Choroid plexus epithelial cell (primary cell): Measurements from ENCODE around the gene CCNYL1.

Experiments
- DNase-seq: peaks from one replicate; pipeline ENCODE4 v3.0.0-alpha.2; 2010; ENCODE audit warnings: low read depth
- H3K4me3 ChIP-seq: 2 replicates; pipeline ENCODE4 v1.5.1; 2011; ENCODE audit warnings: low read depth, mild to moderate bottlenecking, control low read depth, low read length, moderate library complexity
- CTCF ChIP-seq: conservative IDR thresholded peaks from 2 replicates; pipeline ENCODE4 v1.5.1; 2011; ENCODE audit warnings: low read depth, mild to moderate bottlenecking, control low read depth, inconsistent platforms, low read length, moderate library complexity

The CCNYL1 gene

GRCh38 chr2:207743514-207743913 lies 32.1 kb downstream of the CCNYL1 start:
- no peak overlapping the region for H3K4me3 ChIP-seq
- no peak for TF ChIP-seq CTCF
- no peak for DNase-seq

DNA sequence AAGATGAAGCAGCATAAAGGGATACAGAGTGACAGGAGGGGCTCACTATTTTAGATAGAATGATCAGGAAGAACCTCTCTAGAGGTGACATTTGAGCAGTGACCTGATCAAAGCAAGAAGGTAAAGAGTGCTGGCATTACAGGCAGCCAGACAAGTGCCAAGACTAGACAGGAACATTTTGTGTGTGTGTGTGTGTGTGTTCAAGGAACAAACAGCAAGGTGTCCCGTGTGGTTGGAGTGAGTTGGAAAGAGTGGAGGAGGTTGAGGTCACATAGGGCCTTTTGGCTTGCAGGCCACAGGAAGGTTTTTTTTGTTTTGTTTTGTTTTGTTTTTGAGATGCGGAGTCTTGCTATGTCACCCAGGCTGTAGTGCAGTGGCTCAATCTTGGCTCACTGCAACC lies 32.6 kb downstream of the CCNYL1 start:
- H3K4me3 ChIP-seq: no peak overlapping the region
- no peak for TF ChIP-seq CTCF
- DNase-seq: no peak

- no peak for TF ChIP-seq CTCF
- no peak for DNase-seq
- H3K4me3 ChIP-seq: no peak overlapping the region
Measured at GRCh38 chr2:207744451-207744850, 33.0 kb downstream of the CCNYL1 start.

DNA sequence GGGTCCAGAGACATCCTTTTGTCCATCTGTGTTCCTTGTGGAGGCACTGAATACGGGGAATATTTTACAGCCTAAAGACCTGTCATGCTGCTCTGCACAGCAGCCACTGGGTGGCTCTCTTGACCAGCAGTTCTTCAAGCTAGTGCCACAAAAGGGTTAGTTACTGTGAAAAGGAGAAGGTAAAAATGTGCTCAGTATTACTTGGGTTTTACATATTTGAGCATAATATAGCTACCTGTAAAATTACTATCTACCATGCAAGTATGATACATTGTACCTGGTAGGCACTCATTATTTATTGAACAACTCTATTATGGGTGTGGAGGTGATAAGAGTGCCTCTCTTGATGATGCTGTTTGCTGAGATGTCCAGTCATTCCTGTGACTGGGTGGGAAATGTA lies 34.7 kb downstream of the CCNYL1 start:
- peak; percentile 98 for TF ChIP-seq CTCF
- DNase-seq: peak; percentile 91
- no peak overlapping the region for H3K4me3 ChIP-seq

DNA sequence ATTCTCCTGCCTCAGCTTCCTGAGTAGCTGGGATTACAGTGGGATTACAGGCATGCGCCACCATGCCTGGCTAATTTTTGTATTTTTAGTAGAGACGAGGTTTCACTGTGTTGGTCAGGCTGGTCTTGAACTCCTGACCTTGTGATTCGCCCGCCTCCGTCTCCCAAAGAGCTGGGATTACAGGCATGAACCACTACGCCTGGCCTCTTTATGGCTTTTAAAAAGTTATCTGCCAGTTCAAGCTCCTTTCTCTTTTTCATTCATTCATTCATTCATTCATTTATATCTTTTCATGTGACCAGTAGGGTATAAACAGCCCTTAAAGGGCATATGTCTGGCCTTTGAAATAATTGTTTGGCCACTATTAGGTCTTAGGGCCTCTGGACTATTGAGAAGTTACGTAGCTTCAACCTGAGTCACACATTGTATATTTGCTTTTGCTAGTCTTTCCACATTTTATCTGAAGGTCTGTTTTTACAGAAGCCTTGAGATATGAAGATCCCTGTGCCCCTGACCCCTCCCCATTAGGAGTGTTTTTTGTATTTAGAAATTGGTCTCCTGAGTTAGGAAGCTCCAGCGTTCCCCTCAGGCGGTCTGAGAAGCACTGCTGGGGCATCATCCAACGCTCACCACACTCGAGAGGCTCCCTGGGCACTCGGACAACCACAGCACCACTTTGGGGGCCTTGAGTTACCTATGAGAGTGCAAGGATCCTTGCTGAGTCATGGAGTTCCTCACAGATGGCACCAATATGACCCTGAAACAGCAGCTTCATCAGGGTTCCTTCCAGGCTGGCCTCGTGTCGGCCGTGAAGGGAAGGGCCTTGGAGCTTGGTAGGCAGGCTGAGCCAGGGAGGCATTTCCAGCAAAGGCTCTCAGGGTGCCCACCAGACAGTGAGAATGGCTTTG lies 36.5 kb downstream of the CCNYL1 start:
- TF ChIP-seq CTCF: no peak
- DNase-seq: peak; percentile 83
- no peak overlapping the region for H3K4me3 ChIP-seq

DNA sequence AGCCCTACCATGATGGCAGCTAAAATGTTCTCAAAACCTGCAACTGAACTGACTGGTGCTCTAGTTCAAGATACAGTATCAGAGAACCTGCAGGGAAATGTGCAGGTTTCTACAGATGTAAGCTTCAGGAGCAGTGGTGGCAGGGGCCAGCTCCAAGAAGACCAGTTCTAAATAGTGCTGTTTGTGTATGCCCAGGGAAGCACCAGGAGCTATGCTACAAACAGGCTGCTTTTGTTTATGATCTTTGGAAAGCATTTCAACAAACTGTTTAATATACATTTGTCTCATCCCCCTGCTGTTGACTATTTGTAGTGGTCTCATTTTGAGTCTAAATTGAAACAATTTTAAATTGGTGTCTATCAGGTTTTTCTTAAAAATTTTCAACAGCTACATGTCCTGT lies 37.6 kb downstream of the CCNYL1 start:
- no peak for DNase-seq
- no peak overlapping the region for H3K4me3 ChIP-seq
- TF ChIP-seq CTCF: peak; percentile 10

DNA sequence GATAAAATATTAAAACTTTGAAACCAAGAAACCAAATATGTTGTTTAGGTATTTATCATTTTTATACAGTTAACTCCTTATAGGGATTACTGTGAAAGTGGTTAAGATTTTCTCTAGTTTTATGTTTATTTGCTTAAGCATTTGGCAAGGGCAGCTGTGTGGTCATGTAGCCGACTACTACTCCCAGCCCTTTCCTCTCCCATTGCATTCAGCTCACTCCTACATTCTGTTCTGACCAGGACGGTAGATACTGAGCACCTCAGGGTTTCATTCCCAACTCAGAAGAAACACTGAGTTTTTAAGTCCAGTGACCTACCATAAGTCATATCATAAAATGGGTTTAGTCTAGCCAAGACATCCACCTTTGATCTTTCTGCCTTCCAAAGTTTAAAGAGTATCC lies 38.4 kb downstream of the CCNYL1 start:
- TF ChIP-seq CTCF: no peak
- peak; percentile 70 for DNase-seq
- no peak overlapping the region for H3K4me3 ChIP-seq
